Bronchial epithelial cell (primary cell): ENCODE measurements around the gene ADAMTSL2. TPM values are rescaled to one million over a fixed set of nuclear protein-coding genes. Genes with fewer than 3 reads are reported as not detected.

Source experiments
- DNase-seq: peaks from one replicate; pipeline ENCODE4 v3.0.0-alpha.2; 2010; ENCODE audit warnings: low read depth
- FAIRE-seq: peaks from 2 replicates; lab custom pipeline; 2011; peaks lifted over from hg19 to GRCh38; lab: Jason Lieb, UNC
- H3K27me3 ChIP-seq: 2 replicates; pipeline ENCODE4 v1.5.1; 2011; ENCODE audit warnings: low read length; ENCODE audit not compliant: control insufficient read depth, insufficient read depth
- H3K36me3 ChIP-seq: 2 replicates; pipeline ENCODE4 v1.5.1; 2011; ENCODE audit warnings: low read length; ENCODE audit not compliant: control insufficient read depth, insufficient read depth
- H3K4me3 ChIP-seq: 2 replicates; pipeline ENCODE4 v1.5.1; 2011; ENCODE audit warnings: mild to moderate bottlenecking, low read depth, low read length, control low read depth
- total RNA-seq: library from RNA; depleted of rRNA; stranded (reverse); fragments of >200 nt; gene quantifications from 2 replicates; pipeline ENCODE4 v1.2.1, GENCODE V29; 2014
- TF ChIP-seq, protein P1 (sequence below): IDR thresholded peaks from 2 replicates; pipeline ENCODE4 v1.5.1; 2011; ENCODE audit warnings: mild to moderate bottlenecking, moderate library complexity, low read length, control low read depth, inconsistent platforms; ENCODE audit not compliant: insufficient read depth, severe bottlenecking

Gene ADAMTSL2
- total RNA-seq, 1 donor from 2014 or later, result not detected

GRCh38 chr9:133582501-133583045, 48.1 kb downstream of the ADAMTSL2 start:
- Histone ChIP-seq H3K4me3 (no peak overlapping the region), H3K36me3 (no peaks in the 10 kb centered on the region), H3K27me3 (peaks cover 13% of the 10 kb centered on the region)
- TF ChIP-seq, protein P1, sequence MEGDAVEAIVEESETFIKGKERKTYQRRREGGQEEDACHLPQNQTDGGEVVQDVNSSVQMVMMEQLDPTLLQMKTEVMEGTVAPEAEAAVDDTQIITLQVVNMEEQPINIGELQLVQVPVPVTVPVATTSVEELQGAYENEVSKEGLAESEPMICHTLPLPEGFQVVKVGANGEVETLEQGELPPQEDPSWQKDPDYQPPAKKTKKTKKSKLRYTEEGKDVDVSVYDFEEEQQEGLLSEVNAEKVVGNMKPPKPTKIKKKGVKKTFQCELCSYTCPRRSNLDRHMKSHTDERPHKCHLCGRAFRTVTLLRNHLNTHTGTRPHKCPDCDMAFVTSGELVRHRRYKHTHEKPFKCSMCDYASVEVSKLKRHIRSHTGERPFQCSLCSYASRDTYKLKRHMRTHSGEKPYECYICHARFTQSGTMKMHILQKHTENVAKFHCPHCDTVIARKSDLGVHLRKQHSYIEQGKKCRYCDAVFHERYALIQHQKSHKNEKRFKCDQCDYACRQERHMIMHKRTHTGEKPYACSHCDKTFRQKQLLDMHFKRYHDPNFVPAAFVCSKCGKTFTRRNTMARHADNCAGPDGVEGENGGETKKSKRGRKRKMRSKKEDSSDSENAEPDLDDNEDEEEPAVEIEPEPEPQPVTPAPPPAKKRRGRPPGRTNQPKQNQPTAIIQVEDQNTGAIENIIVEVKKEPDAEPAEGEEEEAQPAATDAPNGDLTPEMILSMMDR, result no peak
- FAIRE-seq, result no peak
- DNase-seq, result no peak

DNA sequence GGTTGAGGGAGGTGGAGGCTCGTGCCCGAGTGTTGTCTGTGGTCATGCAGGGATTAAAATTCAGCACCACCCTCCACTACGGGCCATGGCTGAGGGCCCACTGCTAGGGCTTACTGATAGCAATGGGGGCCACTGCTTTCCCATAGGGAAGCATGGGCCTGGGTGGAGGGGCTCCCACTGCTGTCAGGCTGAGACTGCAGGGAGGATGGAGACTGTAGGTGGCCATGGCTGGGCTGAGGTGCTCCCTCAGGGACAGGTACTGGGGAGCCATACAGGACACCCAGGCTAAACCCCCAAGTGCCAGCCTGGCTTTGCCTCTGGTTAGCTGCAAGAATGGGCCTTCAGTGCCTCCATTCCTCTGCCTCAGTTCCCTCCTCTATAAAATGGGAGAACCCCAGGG, 48.6 kb downstream of the ADAMTSL2 start:
- Histone ChIP-seq H3K4me3 (no peak overlapping the region), H3K36me3 (no peaks in the 10 kb centered on the region), H3K27me3 (peaks cover 13% of the 10 kb centered on the region)
- DNase-seq, result no peak
- FAIRE-seq, result no peak
- TF ChIP-seq, protein P1, result no peak

- FAIRE-seq, result no peak
- TF ChIP-seq, protein P1, result no peak
- Histone ChIP-seq H3K36me3 (no peaks in the 10 kb centered on the region), H3K4me3 (no peak overlapping the region), H3K27me3 (peaks cover 13% of the 10 kb centered on the region)
- no peak for DNase-seq
These were observed 49.1 kb downstream of the ADAMTSL2 start for GRCh38 chr9:133583586-133583985.

DNA sequence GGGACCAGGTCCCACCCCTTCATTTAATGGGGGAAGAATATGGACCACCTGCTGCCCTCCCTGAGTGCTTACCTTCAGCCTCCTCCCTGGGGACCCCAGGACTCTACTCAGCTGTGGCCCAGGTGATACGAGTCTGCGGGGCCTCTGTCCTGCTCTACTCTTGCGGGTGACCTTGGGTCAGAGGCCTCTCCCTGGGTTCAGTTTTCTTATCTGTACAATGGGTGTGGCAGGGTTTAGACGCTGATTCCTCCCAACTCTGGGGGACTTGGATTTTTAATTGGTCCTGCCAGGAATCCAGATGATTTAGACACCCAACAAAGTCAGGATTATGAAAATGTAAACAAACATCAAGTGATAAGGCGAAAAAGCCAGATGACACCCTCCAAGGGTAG, 49.7 kb downstream of the ADAMTSL2 start:
- FAIRE-seq (no peak), DNase-seq (no peak)
- Histone ChIP-seq H3K36me3 (no peaks in the 10 kb centered on the region), H3K27me3 (peaks cover 13% of the 10 kb centered on the region), H3K4me3 (no peak overlapping the region)
- TF ChIP-seq, protein P1, result no peak

DNA sequence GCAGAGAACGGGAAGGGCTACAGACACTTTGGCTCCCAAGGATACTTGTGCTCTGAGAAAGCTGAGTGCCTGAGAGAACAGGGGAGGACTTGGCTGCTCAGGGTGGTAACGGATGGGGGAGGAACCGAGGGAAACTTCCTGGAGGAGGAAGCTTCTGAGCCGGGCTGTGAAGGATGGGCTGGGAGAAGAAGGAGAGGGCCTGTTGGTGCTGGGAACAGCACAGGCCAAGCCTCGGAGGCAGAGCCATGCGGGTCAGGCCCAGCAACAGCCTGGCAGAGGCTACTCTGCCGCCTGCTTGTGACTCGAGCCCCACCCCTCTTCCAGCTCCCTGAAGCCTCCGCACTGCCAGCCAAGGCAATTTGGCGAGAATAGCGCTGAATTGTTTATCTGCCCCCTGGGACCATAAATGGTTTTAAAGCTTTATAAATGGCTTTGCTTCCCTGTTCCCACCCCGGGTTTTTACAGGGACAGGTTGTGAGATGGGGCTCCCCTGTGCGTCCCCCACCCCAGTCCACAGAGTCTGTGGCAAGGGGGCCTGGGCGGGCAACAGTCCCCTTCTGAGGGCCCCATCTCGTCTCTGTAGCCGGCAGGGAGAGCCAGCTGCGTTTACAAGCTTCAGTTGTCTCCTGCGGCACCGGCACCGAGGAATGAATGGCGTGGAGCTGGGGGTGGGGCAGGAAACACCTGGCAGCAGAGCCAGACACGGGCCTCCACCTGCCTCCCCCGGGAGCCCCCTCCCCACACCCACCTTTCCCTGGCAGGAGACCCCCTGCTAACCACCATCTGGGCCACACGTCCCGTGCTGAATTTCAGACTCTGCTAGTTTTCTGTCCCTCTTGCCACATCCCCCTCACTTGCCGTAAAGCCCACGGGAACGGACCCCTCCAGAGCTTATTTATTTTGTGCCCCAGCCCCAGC, 50.3 kb downstream of the ADAMTSL2 start:
- peaks cover 13% of the 10 kb centered on the region for H3K27me3 ChIP-seq

More for the DNA sequence above, 50.3 kb downstream of the ADAMTSL2 start:
- H3K36me3 ChIP-seq, result no peaks in the 10 kb centered on the region
- no peak overlapping the region for H3K4me3 ChIP-seq
- DNase-seq, result no peak
- TF ChIP-seq, protein P1, result no peak
- no peak for FAIRE-seq
